Spleen (tissue), 11 donors: ENCODE results near the gene ITPA. TPM values are rescaled to one million over a fixed set of nuclear protein-coding genes. Genes with fewer than 3 reads are reported as not detected.

Experiments used
- DNase-seq: peaks from one replicate; pipeline ENCODE4 v3.0.0-alpha.2; 2020
- H3K27ac ChIP-seq, 8 donors: fragments of 200-600 bp; sonication (generic) in 7 of 8; 1 replicate in 4 of 8; 2 replicates in 4 of 8; pipeline versions ENCODE4 v1.5.0 to v1.8.0; 2016 to 2021; ENCODE audit warnings: inconsistent platforms in 4 of 8, mild to moderate bottlenecking in 4 of 8, moderate library complexity in 1 of 8
- H3K27me3 ChIP-seq, 7 donors: fragments of 200-600 bp; sonication (generic) in 6 of 7; replicated peaks in 1 of 7; 1 replicate in 4 of 7; 2 replicates in 3 of 7; pipeline versions ENCODE4 v1.5.0 to v1.8.0; 2016 to 2021; ENCODE audit warnings: inconsistent platforms in 3 of 7, mild to moderate bottlenecking in 1 of 7
- H3K36me3 ChIP-seq, 6 donors: fragments of 200-600 bp; sonication (generic) in 5 of 6; 1 replicate in 4 of 6; 2 replicates in 2 of 6; pipeline versions ENCODE4 v1.5.0 to v1.8.0; 2016 to 2021; ENCODE audit warnings: inconsistent platforms in 2 of 6
- H3K4me1 ChIP-seq, 6 donors: fragments of 200-600 bp; sonication (generic) in 5 of 6; 1 replicate in 3 of 6; 2 replicates in 3 of 6; pipeline versions ENCODE4 v1.5.0 to v1.8.0; 2016 to 2021; ENCODE audit warnings: inconsistent platforms in 3 of 6
- H3K4me3 ChIP-seq, 8 donors: fragments of 200-600 bp; sonication (generic) in 7 of 8; 1 replicate in 4 of 8; 2 replicates in 4 of 8; pipeline versions ENCODE4 v1.5.0 to v1.8.0; 2016 to 2021; ENCODE audit warnings: inconsistent platforms in 4 of 8, mild to moderate bottlenecking in 4 of 8, moderate library complexity in 2 of 8
- H3K9me3 ChIP-seq, 8 donors: fragments of 200-600 bp; sonication (generic) in 7 of 8; 1 replicate in 4 of 8; 2 replicates in 4 of 8; pipeline versions ENCODE4 v1.5.0 to v1.8.0; 2016 to 2021; ENCODE audit warnings: inconsistent platforms in 4 of 8
- POLR2A ChIP-seq, 3 donors: fragments of 450-650 bp; IDR thresholded peaks; one replicate each; pipeline ENCODE4 v1.5.1; 2017; ENCODE audit warnings: antibody characterized with exemption in 3 of 3, mild to moderate bottlenecking in 1 of 3
- POLR2AphosphoS5 ChIP-seq, 3 donors: sonication (generic); formaldehyde crosslinking; IDR thresholded peaks; one replicate each; pipeline ENCODE4 v1.5.1; 2017; ENCODE audit warnings: antibody characterized with exemption in 3 of 3
- WGBS, 5 donors: extraction: QIAGEN DNeasy Blood & Tissue Kit in 3 of 5; methylation state at CpG; one replicate each; pipeline versions ENCODE4 v1.1.5 to v1.1.7; 2013 to 2018; 5-methylcytosine and 5-hydroxymethylcytosine counted together
- intact Hi-C: fragments of 100-400 bp; cut with DNase I; formaldehyde crosslinking; loops from one replicate; pipeline ENCODE4 v1.15.0; 2023; ENCODE audit warnings: low total_unique reads
- polyA plus RNA-seq, 3 donors: library from polyadenylated mRNA; stranded (reverse); fragments of 200-250 nt; gene quantifications; one replicate each; pipeline ENCODE4 v1.2.1, GENCODE V29; 2013
- total RNA-seq, 7 donors: library from RNA; depleted of rRNA in 3 of 7; stranded (reverse); fragments of >200 nt in 3 of 7; fragmentation: NEBNext Ultra II Directional in 4 of 7; extraction: Animal tissue kit (Norgen Biotek cat#: 25700) in 4 of 7; gene quantifications; one replicate each; pipeline versions ENCODE4 v1.1.0 to v1.2.1, GENCODE V29; 2016 to 2021
- TF ChIP-seq, protein P1 (sequence below), 11 experiments: fragments of 200-600 bp in 7 of 11; fragments of 450-650 bp in 4 of 11; sonication (generic) in 4 of 11; IDR thresholded peaks in 8 of 11; conservative IDR thresholded peaks in 3 of 11; 1 replicate in 7 of 11; 2 replicates in 4 of 11; pipeline versions ENCODE4 v1.4.0 to v1.8.0; 2016 to 2021; ENCODE audit warnings: antibody characterized with exemption in 11 of 11, inconsistent platforms in 4 of 11, mild to moderate bottlenecking in 1 of 11
- donor health status: healthy with polysubstance abuse.
- donor health status: DM: no; HTN: no; CAD: no; lungs with moderate emphysema.
- donor health status: DM: no; HTN: no; CAD: no.
- donor health status: Bipolar disorder and iron deficiency.
- donor health status: healthy.
- donor health status: DM: no; HTN: no; CAD: no.
- donor health status: DM: yes; HTN: yes; CAD: no.

ITPA gene
- total and polyA plus RNA-seq, 10 donors = 26.1 to 173 (median 43.9) TPM

DNA sequence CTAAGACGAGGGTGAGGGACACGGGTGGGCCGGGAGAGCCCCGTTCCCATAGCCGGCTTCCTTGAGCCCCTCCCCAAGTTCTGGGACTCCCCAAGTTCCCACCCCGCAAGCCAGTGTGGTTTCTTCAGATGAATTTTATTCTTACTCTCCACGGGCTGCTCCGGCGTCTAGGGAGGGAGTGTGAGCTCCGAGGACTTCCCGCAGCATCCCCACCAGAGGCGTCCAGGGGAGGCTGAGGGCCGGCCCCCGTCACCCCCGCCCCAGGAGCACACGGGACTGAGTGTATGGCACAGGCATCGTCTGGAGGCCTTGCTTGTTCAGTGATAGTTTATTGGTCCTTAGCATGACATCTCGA, 39.7 kb downstream of the ITPA start:
- WGBS, 5 donors = 8 to 15% (median 12%) methylated on average over 18 of the region's 18 CpGs
- peak; percentile 63 for DNase-seq
- peaks cover 8 to 22% (median 14%) of the 10 kb centered on the region in 6 donors for H3K4me1 ChIP-seq
- peak overlapping the region in 4 of 8 donors; percentile 4 to 54 (median 16) for H3K4me3 ChIP-seq
- TF ChIP-seq POLR2A (IDR thresholded peaks at IDR 0.05) = no peak
- TF ChIP-seq, protein P1, sequence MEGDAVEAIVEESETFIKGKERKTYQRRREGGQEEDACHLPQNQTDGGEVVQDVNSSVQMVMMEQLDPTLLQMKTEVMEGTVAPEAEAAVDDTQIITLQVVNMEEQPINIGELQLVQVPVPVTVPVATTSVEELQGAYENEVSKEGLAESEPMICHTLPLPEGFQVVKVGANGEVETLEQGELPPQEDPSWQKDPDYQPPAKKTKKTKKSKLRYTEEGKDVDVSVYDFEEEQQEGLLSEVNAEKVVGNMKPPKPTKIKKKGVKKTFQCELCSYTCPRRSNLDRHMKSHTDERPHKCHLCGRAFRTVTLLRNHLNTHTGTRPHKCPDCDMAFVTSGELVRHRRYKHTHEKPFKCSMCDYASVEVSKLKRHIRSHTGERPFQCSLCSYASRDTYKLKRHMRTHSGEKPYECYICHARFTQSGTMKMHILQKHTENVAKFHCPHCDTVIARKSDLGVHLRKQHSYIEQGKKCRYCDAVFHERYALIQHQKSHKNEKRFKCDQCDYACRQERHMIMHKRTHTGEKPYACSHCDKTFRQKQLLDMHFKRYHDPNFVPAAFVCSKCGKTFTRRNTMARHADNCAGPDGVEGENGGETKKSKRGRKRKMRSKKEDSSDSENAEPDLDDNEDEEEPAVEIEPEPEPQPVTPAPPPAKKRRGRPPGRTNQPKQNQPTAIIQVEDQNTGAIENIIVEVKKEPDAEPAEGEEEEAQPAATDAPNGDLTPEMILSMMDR (IDR thresholded peaks at IDR 0.05 in 8 of 11, conservative IDR thresholded peaks at IDR 0.05 in 3 of 11) = no peak
- intact Hi-C loops = no loop called here
- peaks cover 0 to 42% (median 7%) of the 10 kb centered on the region in 7 donors for H3K27me3 ChIP-seq
- H3K9me3 ChIP-seq = no peaks in the 10 kb centered on the region
- no peak overlapping the region for H3K27ac ChIP-seq
- peaks cover 0 to 39% (median 23%) of the 10 kb centered on the region in 6 donors for H3K36me3 ChIP-seq

- TF ChIP-seq, protein P1 (IDR thresholded peaks at IDR 0.05 in 8 of 11, conservative IDR thresholded peaks at IDR 0.05 in 3 of 11) = no peak
- no peak for TF ChIP-seq POLR2AphosphoS5 (IDR thresholded peaks at IDR 0.05)
- TF ChIP-seq POLR2A (IDR thresholded peaks at IDR 0.05) = no peak
- no peak overlapping the region for H3K4me3 ChIP-seq
- peaks cover 0 to 51% (median 33%) of the 10 kb centered on the region in 6 donors for H3K36me3 ChIP-seq
- intact Hi-C loops = no loop called here
- WGBS, 5 donors = 65 to 80% (median 77%) methylated on average over 10 of the region's 10 CpGs
- no peak overlapping the region for H3K27ac ChIP-seq
- peak; percentile 51 for DNase-seq
- H3K9me3 ChIP-seq = no peaks in the 10 kb centered on the region
- H3K27me3 ChIP-seq = peaks cover 0 to 42% (median 7%) of the 10 kb centered on the region in 7 donors
- H3K4me1 ChIP-seq = peaks cover 8 to 22% (median 14%) of the 10 kb centered on the region in 6 donors
Measured at GRCh38 chr20:3250091-3250504, 40.8 kb downstream of the ITPA start.

DNA sequence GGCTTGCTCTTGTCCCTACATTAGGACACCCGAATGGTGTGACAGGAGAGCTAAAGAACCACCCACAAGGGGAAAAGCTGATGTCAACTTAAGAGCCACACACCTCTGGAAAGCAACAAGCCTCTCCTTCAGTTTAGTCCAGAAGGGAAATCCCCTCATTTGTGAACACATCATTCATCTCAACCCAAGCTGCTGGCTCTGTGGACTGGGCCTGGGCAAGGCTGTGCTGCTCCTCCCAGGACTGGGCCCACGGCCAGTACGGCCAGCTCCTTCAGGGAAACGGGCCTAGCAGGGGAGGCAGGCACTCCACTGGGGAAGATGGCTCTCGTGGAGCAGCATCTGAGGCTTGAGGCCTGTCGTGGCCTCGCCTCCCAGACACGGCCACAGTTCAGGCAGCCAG, 42.5 kb downstream of the ITPA start:
- intact Hi-C loops = no loop called here
- DNase-seq = no peak
- Histone ChIP-seq H3K9me3 (no peaks in the 10 kb centered on the region), H3K27ac (no peak overlapping the region), H3K27me3 (peaks cover 0 to 35% (median 7%) of the 10 kb centered on the region in 7 donors), H3K4me1 (peaks cover 8 to 22% (median 14%) of the 10 kb centered on the region in 6 donors), H3K36me3 (peaks cover 0 to 68% (median 49%) of the 10 kb centered on the region in 6 donors), H3K4me3 (no peak overlapping the region)
- TF ChIP-seq POLR2A (IDR thresholded peaks at IDR 0.05) (no peak), POLR2AphosphoS5 (IDR thresholded peaks at IDR 0.05) (peak in 1 of 3 donors; percentile 44)
- TF ChIP-seq, protein P1 (IDR thresholded peaks at IDR 0.05 in 8 of 11, conservative IDR thresholded peaks at IDR 0.05 in 3 of 11) = no peak
- WGBS, 5 donors = 69 to 100% (median 85%) methylated on average over 2 to 8 of the region's 8 CpGs

DNA sequence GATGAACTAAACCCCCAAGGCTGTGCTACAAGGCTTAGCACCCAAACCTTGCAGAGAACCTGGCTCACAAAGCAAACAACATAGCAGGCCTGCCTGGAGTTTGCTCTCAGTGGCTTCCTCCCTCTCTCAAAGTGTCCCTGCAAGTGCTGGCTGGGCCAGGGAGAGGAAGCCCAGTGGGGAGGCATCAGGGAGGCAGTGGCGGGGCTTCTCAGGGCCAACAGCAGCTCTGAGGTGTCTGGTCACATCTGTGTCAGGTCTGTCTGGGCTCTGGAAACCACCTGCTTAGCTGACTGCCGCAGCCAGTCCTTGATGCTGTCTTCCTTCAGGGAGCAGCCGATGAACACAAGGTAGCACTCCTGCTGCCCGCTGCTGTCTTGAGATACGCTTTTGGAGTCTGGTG, 46.4 kb downstream of the ITPA start:
- DNase-seq = no peak
- intact Hi-C loops = no loop called here
- Histone ChIP-seq H3K27me3 (no peaks in the 10 kb centered on the region), H3K36me3 (peaks cover 0 to 98% (median 73%) of the 10 kb centered on the region in 6 donors), H3K4me1 (no peaks in the 10 kb centered on the region), H3K9me3 (no peaks in the 10 kb centered on the region), H3K4me3 (no peak overlapping the region), H3K27ac (no peak overlapping the region)
- WGBS, 5 donors = 93 to 99% (median 97%) methylated on average over 5 of the region's 5 CpGs
- TF ChIP-seq, protein P1 (IDR thresholded peaks at IDR 0.05 in 8 of 11, conservative IDR thresholded peaks at IDR 0.05 in 3 of 11) = no peak
- TF ChIP-seq POLR2A (IDR thresholded peaks at IDR 0.05) = no peak
- no peak for TF ChIP-seq POLR2AphosphoS5 (IDR thresholded peaks at IDR 0.05)
